ENCODE data around the gene THBS4. TPM values are rescaled to one million over a fixed set of nuclear protein-coding genes. Genes with fewer than 3 reads are reported as not detected.

THBS4 gene
- total RNA-seq, 3 donors from 2014 or later (not counting 1 experiment from before 2014, with no cell fraction given): 0.32 to 0.61 (median 0.48) TPM

DNA sequence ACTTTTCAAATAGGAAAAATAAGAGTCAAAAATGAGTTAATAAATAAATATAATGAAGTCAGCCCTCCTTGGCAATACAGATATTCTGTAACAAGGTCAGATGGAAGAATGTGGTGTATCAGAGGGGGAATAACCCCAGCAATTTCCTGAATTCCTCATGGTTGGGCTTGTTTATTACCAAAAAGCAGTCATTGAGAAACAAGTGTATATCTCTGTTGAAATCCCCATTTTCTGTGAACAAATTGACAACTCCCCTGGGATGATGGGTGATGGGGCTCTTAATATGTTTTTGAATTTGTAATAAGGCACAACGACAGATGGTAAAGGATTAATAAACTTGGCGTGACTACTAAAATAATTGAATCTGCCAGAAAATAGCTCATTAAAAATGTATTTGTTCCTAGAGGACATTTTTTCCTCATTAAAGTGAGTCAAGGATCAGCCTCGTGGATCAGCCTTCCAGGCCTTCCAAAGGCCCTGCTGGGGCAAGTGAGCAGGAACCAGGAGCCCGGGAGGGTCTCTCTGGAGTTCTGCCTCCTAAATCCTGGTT lies 34.2 kb downstream of the THBS4 start:
- H3K36me3 Mint-ChIP-seq: no peaks in the 10 kb centered on the region
- H3K27ac Mint-ChIP-seq: no peak overlapping the region
- H3K27me3 Mint-ChIP-seq (ENCODE audit: low read depth in 2 of 2): peaks cover 0 to 10% of the 10 kb centered on the region in 2 donors
- H3K4me1 Mint-ChIP-seq: peaks cover 4 to 10% of the 10 kb centered on the region in 2 donors
- Histone ChIP-seq H3K27me3 (ENCODE audit: control insufficient read depth, insufficient read depth, low read length) (no peaks in the 10 kb centered on the region), H3K4me1 (ENCODE audit: control insufficient read depth, insufficient read depth, low read length) (peaks cover 9% of the 10 kb centered on the region), H3K9me3 (ENCODE audit: control insufficient read depth, insufficient read depth, low read length) (no peaks in the 10 kb centered on the region), H3K36me3 (ENCODE audit: control insufficient read depth, insufficient read depth, low read length) (no peaks in the 10 kb centered on the region), H3K27ac (ENCODE audit: low read length) (no peak overlapping the region), H3K4me3 (ENCODE audit: low read length) (no peak overlapping the region)
- intact Hi-C loops (cut with micrococcal nuclease): no loop called here
- H3K9me3 Mint-ChIP-seq: no peaks in the 10 kb centered on the region
- H3K4me3 Mint-ChIP-seq: no peak overlapping the region
- 92% methylated on average over 4 of the region's 4 CpGs for WGBS (ENCODE audit: insufficient coverage)
- DNase-seq (no peak), ATAC-seq (no peak)
- TF ChIP-seq, protein P1, sequence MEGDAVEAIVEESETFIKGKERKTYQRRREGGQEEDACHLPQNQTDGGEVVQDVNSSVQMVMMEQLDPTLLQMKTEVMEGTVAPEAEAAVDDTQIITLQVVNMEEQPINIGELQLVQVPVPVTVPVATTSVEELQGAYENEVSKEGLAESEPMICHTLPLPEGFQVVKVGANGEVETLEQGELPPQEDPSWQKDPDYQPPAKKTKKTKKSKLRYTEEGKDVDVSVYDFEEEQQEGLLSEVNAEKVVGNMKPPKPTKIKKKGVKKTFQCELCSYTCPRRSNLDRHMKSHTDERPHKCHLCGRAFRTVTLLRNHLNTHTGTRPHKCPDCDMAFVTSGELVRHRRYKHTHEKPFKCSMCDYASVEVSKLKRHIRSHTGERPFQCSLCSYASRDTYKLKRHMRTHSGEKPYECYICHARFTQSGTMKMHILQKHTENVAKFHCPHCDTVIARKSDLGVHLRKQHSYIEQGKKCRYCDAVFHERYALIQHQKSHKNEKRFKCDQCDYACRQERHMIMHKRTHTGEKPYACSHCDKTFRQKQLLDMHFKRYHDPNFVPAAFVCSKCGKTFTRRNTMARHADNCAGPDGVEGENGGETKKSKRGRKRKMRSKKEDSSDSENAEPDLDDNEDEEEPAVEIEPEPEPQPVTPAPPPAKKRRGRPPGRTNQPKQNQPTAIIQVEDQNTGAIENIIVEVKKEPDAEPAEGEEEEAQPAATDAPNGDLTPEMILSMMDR (IDR thresholded peaks at IDR 0.05): no peak

DNA sequence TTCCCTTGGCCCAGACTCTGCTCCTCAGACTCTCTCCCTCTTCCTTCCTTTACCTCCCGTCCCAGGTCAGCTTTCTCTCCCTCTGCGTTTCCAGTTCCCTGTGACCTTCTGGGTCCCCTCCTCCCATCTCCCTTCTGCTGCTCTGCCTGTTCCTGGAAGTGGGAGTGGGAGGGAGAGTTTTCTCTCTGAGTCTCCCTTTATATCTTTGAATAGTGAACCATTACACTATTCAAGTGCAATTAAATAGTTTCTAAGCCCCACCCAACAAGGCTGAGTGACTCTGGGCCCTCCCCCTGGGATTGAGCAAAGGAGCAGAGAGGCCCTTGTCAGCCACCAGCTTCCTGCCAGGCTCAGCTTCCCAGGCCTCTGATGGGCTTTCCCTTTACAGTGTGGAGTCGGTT lies 34.8 kb downstream of the THBS4 start:
- Mint-ChIP-seq H3K4me1 (peaks cover 4 to 10% of the 10 kb centered on the region in 2 donors), H3K27ac (no peak overlapping the region), H3K36me3 (no peaks in the 10 kb centered on the region), H3K4me3 (no peak overlapping the region), H3K27me3 (ENCODE audit: low read depth in 2 of 2) (peaks cover 0 to 8% of the 10 kb centered on the region in 2 donors), H3K9me3 (no peaks in the 10 kb centered on the region)
- no peaks in the 10 kb centered on the region for H3K27me3 ChIP-seq (ENCODE audit: control insufficient read depth, insufficient read depth, low read length)
- TF ChIP-seq, protein P1 (IDR thresholded peaks at IDR 0.05): no peak
- DNase-seq: no peak
- no peaks in the 10 kb centered on the region for H3K36me3 ChIP-seq (ENCODE audit: control insufficient read depth, insufficient read depth, low read length)
- H3K4me3 ChIP-seq (ENCODE audit: low read length): no peak overlapping the region
- H3K27ac ChIP-seq (ENCODE audit: low read length): no peak overlapping the region
- intact Hi-C loops (cut with micrococcal nuclease): no loop called here
- WGBS (ENCODE audit: insufficient coverage): 52% methylated on average over 3 of the region's 3 CpGs
- H3K4me1 ChIP-seq (ENCODE audit: control insufficient read depth, insufficient read depth, low read length): peaks cover 9% of the 10 kb centered on the region
- ATAC-seq: peak in 1 of 3 donors; percentile 32
- H3K9me3 ChIP-seq (ENCODE audit: control insufficient read depth, insufficient read depth, low read length): no peaks in the 10 kb centered on the region

DNA sequence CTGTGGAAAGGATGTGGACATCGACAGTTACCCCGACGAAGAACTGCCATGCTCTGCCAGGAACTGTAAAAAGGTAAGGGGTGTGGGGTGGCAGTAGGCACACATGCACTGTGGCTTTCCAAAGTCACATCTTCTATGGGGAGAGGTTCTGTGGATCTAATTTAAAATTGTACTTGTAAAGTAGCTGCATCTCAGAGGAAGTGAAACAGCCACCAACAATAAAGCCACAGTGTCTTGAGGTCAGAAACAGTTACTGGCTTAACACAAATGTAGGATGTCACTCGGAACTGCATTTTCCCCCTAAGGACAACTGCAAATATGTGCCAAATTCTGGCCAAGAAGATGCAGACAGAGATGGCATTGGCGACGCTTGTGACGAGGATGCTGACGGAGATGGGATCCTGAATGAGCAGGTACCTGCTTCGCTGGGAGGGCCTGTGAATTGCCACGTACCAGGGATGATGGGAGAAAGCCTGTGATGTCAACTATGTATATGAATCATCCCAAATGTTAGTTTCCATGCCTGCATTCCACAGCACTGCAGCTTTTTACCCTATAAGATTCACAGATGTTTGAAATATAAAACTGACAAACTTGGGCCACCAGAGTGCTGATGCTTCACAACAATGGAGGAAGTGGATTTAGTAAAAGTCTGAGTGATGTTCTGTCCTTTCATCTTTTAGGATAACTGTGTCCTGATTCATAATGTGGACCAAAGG lies 35.3 kb downstream of the THBS4 start:
- TF ChIP-seq, protein P1 (IDR thresholded peaks at IDR 0.05): no peak
- 57% methylated on average over 10 of the region's 10 CpGs for WGBS (ENCODE audit: insufficient coverage)
- Histone ChIP-seq H3K9me3 (ENCODE audit: control insufficient read depth, insufficient read depth, low read length) (no peaks in the 10 kb centered on the region), H3K27ac (ENCODE audit: low read length) (no peak overlapping the region), H3K4me3 (ENCODE audit: low read length) (no peak overlapping the region), H3K4me1 (ENCODE audit: control insufficient read depth, insufficient read depth, low read length) (peaks cover 9% of the 10 kb centered on the region), H3K36me3 (ENCODE audit: control insufficient read depth, insufficient read depth, low read length) (no peaks in the 10 kb centered on the region), H3K27me3 (ENCODE audit: control insufficient read depth, insufficient read depth, low read length) (no peaks in the 10 kb centered on the region)
- Mint-ChIP-seq H3K4me3 (no peak overlapping the region), H3K9me3 (no peaks in the 10 kb centered on the region), H3K27ac (no peak overlapping the region), H3K36me3 (no peaks in the 10 kb centered on the region), H3K4me1 (peaks cover 4 to 10% of the 10 kb centered on the region in 2 donors), H3K27me3 (ENCODE audit: low read depth in 2 of 2) (peaks cover 0 to 8% of the 10 kb centered on the region in 2 donors)
- intact Hi-C loops (cut with micrococcal nuclease): no loop called here
- no peak for DNase-seq
- peak in 1 of 3 donors; percentile 20 for ATAC-seq
